Measurements from ENCODE around the gene FHL1.
A peak's percentile ranks its signal among the peaks of the same experiment; 100 is the strongest.

Gene FHL1

GRCh38 chrX:136125106-136125505 is 22.2 kb upstream of the FHL1 start:
- no peak overlapping the region for H3K9ac ChIP-seq (ENCODE audit: low read depth, low read length)
- H3K4me1 ChIP-seq (ENCODE audit: insufficient read depth, low read length) = no peaks in the 10 kb centered on the region
- H3K36me3 ChIP-seq (ENCODE audit: insufficient read depth, low read depth, low read length) = no peaks in the 10 kb centered on the region
- no peak overlapping the region for H3K4me3 ChIP-seq (ENCODE audit: low read length)
- H3K27me3 ChIP-seq (ENCODE audit: insufficient read depth, low read length) = no peaks in the 10 kb centered on the region
- no peak overlapping the region for H3K27ac ChIP-seq (ENCODE audit: low read length)
- H3K9me3 ChIP-seq (ENCODE audit: insufficient read depth, low read depth, low read length) = no peaks in the 10 kb centered on the region

GRCh38 chrX:136126371-136126770 is 21.0 kb upstream of the FHL1 start:
- H3K4me1 ChIP-seq (ENCODE audit: insufficient read depth, low read length) = no peaks in the 10 kb centered on the region
- H3K36me3 ChIP-seq (ENCODE audit: insufficient read depth, low read depth, low read length) = no peaks in the 10 kb centered on the region
- no peaks in the 10 kb centered on the region for H3K9me3 ChIP-seq (ENCODE audit: insufficient read depth, low read depth, low read length)
- H3K27me3 ChIP-seq (ENCODE audit: insufficient read depth, low read length) = no peaks in the 10 kb centered on the region
- H3K27ac ChIP-seq (ENCODE audit: low read length) = no peak overlapping the region
- no peak overlapping the region for H3K9ac ChIP-seq (ENCODE audit: low read depth, low read length)
- no peak overlapping the region for H3K4me3 ChIP-seq (ENCODE audit: low read length)

- H3K36me3 ChIP-seq (ENCODE audit: insufficient read depth, low read depth, low read length) = no peaks in the 10 kb centered on the region
- no peak overlapping the region for H3K4me3 ChIP-seq (ENCODE audit: low read length)
- H3K4me1 ChIP-seq (ENCODE audit: insufficient read depth, low read length) = no peaks in the 10 kb centered on the region
- no peak overlapping the region for H3K27ac ChIP-seq (ENCODE audit: low read length)
- no peaks in the 10 kb centered on the region for H3K27me3 ChIP-seq (ENCODE audit: insufficient read depth, low read length)
- H3K9me3 ChIP-seq (ENCODE audit: insufficient read depth, low read depth, low read length) = no peaks in the 10 kb centered on the region
- no peak overlapping the region for H3K9ac ChIP-seq (ENCODE audit: low read depth, low read length)
Observed at GRCh38 chrX:136126872-136127406, 20.4 kb upstream of the FHL1 start.

GRCh38 chrX:136128743-136129142 is 18.6 kb upstream of the FHL1 start:
- Histone ChIP-seq H3K4me3 (ENCODE audit: low read length) (no peak overlapping the region), H3K4me1 (ENCODE audit: insufficient read depth, low read length) (no peaks in the 10 kb centered on the region), H3K27ac (ENCODE audit: low read length) (no peak overlapping the region), H3K9me3 (ENCODE audit: insufficient read depth, low read depth, low read length) (no peaks in the 10 kb centered on the region), H3K36me3 (ENCODE audit: insufficient read depth, low read depth, low read length) (no peaks in the 10 kb centered on the region), H3K9ac (ENCODE audit: low read depth, low read length) (no peak overlapping the region), H3K27me3 (ENCODE audit: insufficient read depth, low read length) (no peaks in the 10 kb centered on the region)

GRCh38 chrX:136130931-136131833 is 16.2 kb upstream of the FHL1 start:
- H3K9me3 ChIP-seq (ENCODE audit: insufficient read depth, low read depth, low read length) = no peaks in the 10 kb centered on the region
- no peak overlapping the region for H3K9ac ChIP-seq (ENCODE audit: low read depth, low read length)
- H3K27ac ChIP-seq (ENCODE audit: low read length) = no peak overlapping the region
- H3K4me1 ChIP-seq (ENCODE audit: insufficient read depth, low read length) = no peaks in the 10 kb centered on the region
- H3K4me3 ChIP-seq (ENCODE audit: low read length) = no peak overlapping the region
- H3K27me3 ChIP-seq (ENCODE audit: insufficient read depth, low read length) = no peaks in the 10 kb centered on the region
- H3K36me3 ChIP-seq (ENCODE audit: insufficient read depth, low read depth, low read length) = no peaks in the 10 kb centered on the region

GRCh38 chrX:136138939-136139338 is 8.4 kb upstream of the FHL1 start:
- no peak overlapping the region for H3K27ac ChIP-seq (ENCODE audit: low read length)
- no peaks in the 10 kb centered on the region for H3K27me3 ChIP-seq (ENCODE audit: insufficient read depth, low read length)
- no peak overlapping the region for H3K4me3 ChIP-seq (ENCODE audit: low read length)
- no peak overlapping the region for H3K9ac ChIP-seq (ENCODE audit: low read depth, low read length)
- H3K36me3 ChIP-seq (ENCODE audit: insufficient read depth, low read depth, low read length) = no peaks in the 10 kb centered on the region
- peaks cover 4% of the 10 kb centered on the region; the same call in 1 of the 2 replicates for H3K4me1 ChIP-seq (ENCODE audit: insufficient read depth, low read length)
- no peaks in the 10 kb centered on the region for H3K9me3 ChIP-seq (ENCODE audit: insufficient read depth, low read depth, low read length)

GRCh38 chrX:136141569-136141968 is 5.8 kb upstream of the FHL1 start:
- H3K36me3 ChIP-seq (ENCODE audit: insufficient read depth, low read depth, low read length) = no peaks in the 10 kb centered on the region
- H3K9ac ChIP-seq (ENCODE audit: low read depth, low read length) = no peak overlapping the region
- peaks cover 20% of the 10 kb centered on the region for H3K27me3 ChIP-seq (ENCODE audit: insufficient read depth, low read length)
- H3K4me1 ChIP-seq (ENCODE audit: insufficient read depth, low read length) = peaks cover 4% of the 10 kb centered on the region; the same call in 1 of the 2 replicates
- H3K4me3 ChIP-seq (ENCODE audit: low read length) = no peak overlapping the region
- no peaks in the 10 kb centered on the region for H3K9me3 ChIP-seq (ENCODE audit: insufficient read depth, low read depth, low read length)
- no peak overlapping the region for H3K27ac ChIP-seq (ENCODE audit: low read length)

- Histone ChIP-seq H3K4me1 (ENCODE audit: insufficient read depth, low read length) (peaks cover 4% of the 10 kb centered on the region; the same call in 1 of the 2 replicates), H3K9me3 (ENCODE audit: insufficient read depth, low read depth, low read length) (no peaks in the 10 kb centered on the region), H3K4me3 (ENCODE audit: low read length) (no peak overlapping the region), H3K27me3 (ENCODE audit: insufficient read depth, low read length) (peaks cover 23% of the 10 kb centered on the region), H3K9ac (ENCODE audit: low read depth, low read length) (no peak overlapping the region), H3K36me3 (ENCODE audit: insufficient read depth, low read depth, low read length) (no peaks in the 10 kb centered on the region), H3K27ac (ENCODE audit: low read length) (no peak overlapping the region)
Observed at GRCh38 chrX:136142592-136142991, 4.7 kb upstream of the FHL1 start.

GRCh38 chrX:136143711-136144110 is 3.6 kb upstream of the FHL1 start:
- Histone ChIP-seq H3K36me3 (ENCODE audit: insufficient read depth, low read depth, low read length) (no peaks in the 10 kb centered on the region), H3K4me1 (ENCODE audit: insufficient read depth, low read length) (peaks cover under 1% of the 10 kb centered on the region; the same call in 1 of the 2 replicates), H3K4me3 (ENCODE audit: low read length) (no peak overlapping the region), H3K27me3 (ENCODE audit: insufficient read depth, low read length) (peaks cover 28% of the 10 kb centered on the region), H3K27ac (ENCODE audit: low read length) (no peak overlapping the region), H3K9me3 (ENCODE audit: insufficient read depth, low read depth, low read length) (no peaks in the 10 kb centered on the region), H3K9ac (ENCODE audit: low read depth, low read length) (no peak overlapping the region)

- peak overlapping the region; percentile 71 for H3K4me3 ChIP-seq (ENCODE audit: low read length)
- H3K27me3 ChIP-seq (ENCODE audit: insufficient read depth, low read length) = peaks cover 31% of the 10 kb centered on the region
- no peak overlapping the region for H3K27ac ChIP-seq (ENCODE audit: low read length)
Observed at GRCh38 chrX:136146614-136147314, 569 bp upstream of the FHL1 start.

GRCh38 chrX:136147976-136148375 is 643 bp downstream of the FHL1 start:
- Histone ChIP-seq H3K36me3 (ENCODE audit: insufficient read depth, low read depth, low read length) (no peaks in the 10 kb centered on the region), H3K4me3 (ENCODE audit: low read length) (peak overlapping the region; percentile 68; the same call in 1 of the 2 replicates), H3K4me1 (ENCODE audit: insufficient read depth, low read length) (no peaks in the 10 kb centered on the region), H3K9me3 (ENCODE audit: insufficient read depth, low read depth, low read length) (no peaks in the 10 kb centered on the region), H3K27me3 (ENCODE audit: insufficient read depth, low read length) (peaks cover 31% of the 10 kb centered on the region), H3K27ac (ENCODE audit: low read length) (no peak overlapping the region), H3K9ac (ENCODE audit: low read depth, low read length) (no peak overlapping the region)

More at GRCh38 chrX:136146614-136147314, 569 bp upstream of the FHL1 start:
- Histone ChIP-seq H3K36me3 (ENCODE audit: insufficient read depth, low read depth, low read length) (no peaks in the 10 kb centered on the region), H3K9ac (ENCODE audit: low read depth, low read length) (peak overlapping the region; percentile 57; the same call in 1 of the 2 replicates), H3K4me1 (ENCODE audit: insufficient read depth, low read length) (no peaks in the 10 kb centered on the region), H3K9me3 (ENCODE audit: insufficient read depth, low read depth, low read length) (no peaks in the 10 kb centered on the region)
